Stimulated activated CD4-positive, alpha-beta T cell treated with anti-CD3 and anti-CD28 coated beads, TNF-alpha, amount 100 ng/mL, for 1 hour (primary cell): ENCODE data around the gene ENO4.

Experiments used
- DNase-seq, 3 donors: peaks; one replicate each; pipeline ENCODE4 v3.0.0-alpha.2; 2020; ENCODE audit warnings: low read depth in 3 of 3, low spot score in 1 of 3

ENO4 gene

GRCh38 chr10:116868198-116868676 is 18.9 kb downstream of the ENO4 start:
- DNase-seq: no peak

DNA sequence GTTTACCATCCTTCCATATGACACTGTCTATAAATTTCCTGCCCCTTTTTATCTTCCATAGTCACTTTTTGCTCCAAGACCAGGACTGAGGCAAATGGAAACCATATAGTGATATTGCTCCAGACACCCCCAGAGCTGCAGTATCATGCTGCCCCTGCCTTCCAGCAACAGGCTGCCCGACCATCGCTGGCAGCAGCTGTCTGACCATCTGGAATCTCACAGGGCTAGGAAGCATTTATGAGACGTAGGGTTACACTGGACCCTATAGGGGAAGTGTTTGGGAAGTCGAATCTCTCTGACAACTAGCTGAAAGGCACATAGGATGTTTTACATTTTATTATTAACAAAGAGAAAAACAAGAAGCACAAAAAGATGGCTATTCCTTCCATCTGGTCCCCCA is 19.4 kb downstream of the ENO4 start:
- no peak for DNase-seq

- DNase-seq: no peak
These were observed 21.6 kb downstream of the ENO4 start for GRCh38 chr10:116870949-116871348.

DNA sequence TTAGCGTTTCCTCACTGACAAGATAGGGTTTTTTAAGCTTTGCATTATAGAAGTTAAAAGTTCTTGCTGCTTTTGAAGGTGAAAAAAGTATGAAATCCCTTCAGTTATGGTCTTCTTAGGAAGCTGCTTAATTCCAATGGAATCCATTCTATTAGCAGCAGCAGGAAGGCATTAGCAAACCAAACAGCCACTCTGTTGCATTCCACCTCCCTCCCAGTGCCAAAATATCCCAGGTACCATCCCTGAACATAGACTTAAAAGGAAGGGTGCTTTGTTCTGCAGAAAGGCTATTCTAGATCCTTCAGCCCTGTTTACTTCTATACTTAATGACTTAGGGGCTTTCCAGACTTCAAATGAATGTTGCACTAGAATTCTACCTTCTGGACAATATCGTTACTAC is 23.8 kb downstream of the ENO4 start:
- DNase-seq: no peak

DNA sequence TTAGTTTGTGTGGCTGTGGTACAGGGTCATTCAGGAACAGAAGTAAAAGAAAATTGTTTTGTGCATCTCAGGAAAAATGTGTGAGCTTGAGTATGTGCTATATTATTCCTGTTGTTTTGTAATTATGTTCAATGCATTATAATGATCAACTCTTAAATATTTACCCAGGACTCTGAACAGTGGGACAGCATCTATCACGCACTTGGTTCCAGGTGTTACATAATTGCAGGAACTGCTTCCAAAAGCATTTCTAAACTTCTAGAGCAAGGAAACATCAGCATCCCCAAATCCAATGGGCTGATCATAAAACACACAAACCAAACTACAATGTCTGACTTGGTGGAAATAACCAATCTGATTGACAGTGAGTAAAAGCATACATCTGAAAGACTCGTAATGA is 26.6 kb downstream of the ENO4 start:
- no peak for DNase-seq

DNA sequence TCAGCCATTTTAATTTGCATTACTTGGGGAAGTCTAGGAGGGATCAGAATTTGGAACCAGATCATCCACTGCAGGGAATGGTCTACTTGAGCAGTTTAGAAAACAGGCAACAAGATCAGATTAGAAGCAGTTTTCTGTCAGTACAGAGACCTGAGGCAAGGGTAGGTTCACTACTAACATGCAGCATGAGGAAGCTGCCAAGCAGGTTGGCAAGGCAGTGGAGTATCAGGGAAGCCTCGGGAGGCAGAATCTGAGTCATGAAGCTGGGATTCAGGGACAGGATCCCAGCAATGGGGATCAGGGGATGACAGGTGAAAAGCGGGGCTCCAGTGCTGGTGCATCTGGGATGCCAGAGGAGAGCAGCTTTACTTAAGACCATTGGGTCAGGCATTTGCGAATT is 28.1 kb downstream of the ENO4 start:
- no peak for DNase-seq

- no peak for DNase-seq
These were observed 28.8 kb downstream of the ENO4 start for GRCh38 chr10:116878123-116878522.

- DNase-seq: no peak
These were observed 30.5 kb downstream of the ENO4 start for GRCh38 chr10:116879817-116880216.

DNA sequence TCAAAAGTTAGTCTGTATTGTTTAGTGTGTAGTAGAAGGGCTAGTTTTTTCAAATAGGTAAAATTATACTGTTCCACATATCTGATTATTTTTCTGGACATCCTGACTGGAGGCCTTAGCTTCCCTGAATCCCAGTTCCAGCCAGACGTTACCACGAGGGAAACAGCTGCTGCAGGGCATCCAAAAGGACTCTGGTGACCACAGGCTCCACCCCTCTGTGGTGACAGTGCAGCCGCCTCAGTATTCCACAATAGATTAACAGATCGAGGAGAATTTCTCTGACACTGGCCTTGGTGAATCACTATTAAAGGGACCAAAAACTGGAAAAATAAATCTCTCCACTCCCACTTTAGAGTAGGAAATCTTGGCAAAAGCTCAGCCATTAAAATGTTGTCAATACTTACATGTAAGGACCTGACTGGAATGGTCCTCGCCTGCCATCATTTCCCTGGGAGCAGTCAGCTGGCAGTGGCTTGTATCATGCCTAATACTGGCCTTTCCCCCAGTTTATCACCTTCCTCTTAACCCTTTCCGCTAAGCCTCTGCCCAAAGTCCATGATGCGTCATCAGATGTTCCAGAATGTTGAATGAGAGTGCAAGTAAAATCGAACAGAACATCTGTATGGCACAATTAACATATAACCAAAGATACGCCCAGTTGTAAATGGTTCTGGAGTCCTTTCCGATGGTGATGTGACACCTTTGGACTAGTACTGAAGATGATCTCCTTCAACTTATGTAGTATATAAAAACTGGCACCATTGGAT is 31.6 kb downstream of the ENO4 start:
- no peak for DNase-seq

GRCh38 chr10:116882639-116883038 is 33.3 kb downstream of the ENO4 start:
- no peak for DNase-seq

DNA sequence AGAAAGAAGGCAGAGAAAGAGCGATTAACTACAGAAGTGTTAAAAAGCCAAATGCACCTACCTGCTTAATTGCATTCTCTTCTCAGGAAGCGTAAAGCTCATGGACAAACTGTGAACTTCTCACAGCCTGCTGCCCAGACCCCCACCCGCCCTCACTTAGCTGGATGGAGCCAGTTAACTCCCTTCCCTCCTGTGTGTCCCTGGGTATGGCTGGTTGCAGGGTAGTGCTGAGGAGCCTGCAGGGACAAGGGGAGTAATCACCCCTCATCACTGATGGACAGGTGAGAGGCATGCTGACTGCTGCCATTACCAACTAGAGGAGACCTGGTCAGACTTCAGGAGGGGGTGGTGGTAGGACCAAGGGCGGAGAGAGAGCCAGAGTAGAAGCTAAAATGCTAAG is 37.5 kb downstream of the ENO4 start:
- no peak for DNase-seq

DNA sequence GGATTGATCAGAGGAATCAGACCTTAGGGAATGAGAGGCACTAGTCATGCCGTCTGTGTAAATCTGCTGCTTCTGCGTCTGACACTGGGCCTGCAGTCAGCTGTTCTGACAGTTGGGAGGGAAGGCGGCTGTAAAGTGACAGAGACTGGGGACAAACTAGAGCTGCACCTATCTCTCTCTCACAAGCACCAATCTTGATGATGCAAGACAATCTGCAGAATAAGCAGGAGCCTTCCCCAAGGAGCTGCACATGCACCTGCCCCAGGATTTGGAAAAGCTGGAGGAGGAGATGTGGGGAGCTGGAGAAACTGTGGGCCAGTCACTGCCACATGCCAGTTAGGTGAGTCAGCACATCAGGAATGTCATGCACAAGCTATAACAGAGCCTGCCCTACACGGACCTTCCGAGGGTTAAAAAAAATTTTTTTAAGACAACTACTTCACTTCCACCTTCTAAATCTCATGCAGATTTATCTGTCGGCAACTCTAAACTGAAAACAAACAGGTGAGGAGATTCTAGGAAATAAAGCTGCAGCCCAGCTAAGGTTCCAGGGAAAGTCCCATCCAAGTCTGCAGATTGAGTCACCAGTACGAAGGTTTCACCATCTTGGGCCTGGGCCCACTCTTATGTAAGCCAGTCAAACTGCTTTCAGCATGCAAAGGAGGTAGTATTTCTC is 39.2 kb downstream of the ENO4 start:
- no peak for DNase-seq

- DNase-seq: no peak
These were observed 39.8 kb downstream of the ENO4 start for GRCh38 chr10:116889066-116889465.

- no peak for DNase-seq
These were observed 41.9 kb downstream of the ENO4 start for GRCh38 chr10:116891208-116891607.

DNA sequence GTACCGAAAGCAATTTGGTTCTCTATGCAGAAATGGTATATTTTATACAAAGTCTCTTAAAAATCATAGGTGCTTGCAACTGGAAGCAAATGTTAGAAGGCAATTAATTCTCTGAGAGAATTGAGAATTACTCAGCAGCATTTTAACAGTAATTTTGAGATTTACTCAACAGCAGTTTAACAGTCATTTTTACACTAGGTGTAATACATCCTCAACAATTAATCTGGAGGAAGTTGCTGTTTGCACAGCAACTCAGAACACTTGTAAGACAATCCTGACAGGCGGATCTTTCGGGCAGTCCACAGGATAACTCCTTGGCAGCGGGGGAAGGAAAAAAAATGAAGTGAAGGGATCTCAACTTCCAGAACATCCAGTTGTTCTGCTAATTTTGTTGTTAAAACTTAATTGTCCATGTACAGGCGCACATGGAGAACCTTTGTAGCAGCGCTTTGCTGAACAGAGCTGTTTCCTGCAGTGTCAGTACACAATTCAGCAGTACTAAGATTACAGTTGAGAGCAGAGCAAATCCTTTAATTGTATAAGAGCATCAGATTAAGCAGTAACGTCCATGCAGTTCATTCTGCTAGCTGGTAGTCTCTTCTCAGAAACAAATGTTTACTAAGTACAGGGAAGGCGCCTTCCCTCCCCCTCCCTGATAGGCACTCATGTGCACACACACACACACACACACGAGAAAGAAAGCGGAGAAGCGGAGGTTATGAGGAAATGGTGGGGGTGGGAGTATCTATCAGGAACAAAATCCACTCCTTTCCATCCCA is 43.8 kb downstream of the ENO4 start:
- no peak for DNase-seq

- no peak for DNase-seq
These were observed 44.4 kb downstream of the ENO4 start for GRCh38 chr10:116893686-116894037.

DNA sequence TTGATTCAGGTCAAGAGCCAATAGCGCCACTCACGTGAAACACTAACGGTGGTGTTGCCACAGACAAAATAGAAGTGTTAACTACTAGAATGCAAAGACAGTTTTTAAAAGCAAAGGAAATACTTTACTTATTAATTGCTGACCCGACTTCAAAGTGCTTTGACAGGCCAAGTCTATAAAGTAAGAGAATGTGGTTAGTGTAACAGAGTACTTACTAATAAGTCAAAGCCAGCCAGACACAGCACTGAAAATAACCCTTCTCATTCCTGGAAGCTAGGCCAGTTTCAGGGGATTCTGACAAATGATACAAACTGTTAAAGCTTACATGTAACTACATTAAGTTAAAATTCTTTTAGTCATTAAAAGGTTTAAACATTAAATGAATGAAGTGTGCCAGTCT is 50.3 kb downstream of the ENO4 start:
- no peak for DNase-seq

DNA sequence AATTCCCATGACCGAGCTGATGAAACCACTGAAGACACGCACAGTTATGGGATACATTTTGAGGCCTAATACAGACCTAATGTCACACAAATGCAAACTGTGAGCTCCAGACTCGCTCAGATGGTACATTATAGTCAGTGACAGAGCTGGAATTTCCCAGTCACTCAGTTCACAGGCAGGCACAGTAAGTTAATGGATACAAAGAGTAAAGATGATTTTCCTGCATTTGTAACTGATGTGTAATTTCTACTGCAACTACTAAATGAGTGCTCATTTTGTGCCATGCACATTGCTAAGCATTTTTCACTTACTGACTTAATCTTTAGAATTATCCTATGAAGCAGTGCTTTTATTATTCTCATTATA is 56.5 kb downstream of the ENO4 start:
- DNase-seq: no peak

GRCh38 chr10:116907245-116907987 is 58.1 kb downstream of the ENO4 start:
- DNase-seq: no peak

DNA sequence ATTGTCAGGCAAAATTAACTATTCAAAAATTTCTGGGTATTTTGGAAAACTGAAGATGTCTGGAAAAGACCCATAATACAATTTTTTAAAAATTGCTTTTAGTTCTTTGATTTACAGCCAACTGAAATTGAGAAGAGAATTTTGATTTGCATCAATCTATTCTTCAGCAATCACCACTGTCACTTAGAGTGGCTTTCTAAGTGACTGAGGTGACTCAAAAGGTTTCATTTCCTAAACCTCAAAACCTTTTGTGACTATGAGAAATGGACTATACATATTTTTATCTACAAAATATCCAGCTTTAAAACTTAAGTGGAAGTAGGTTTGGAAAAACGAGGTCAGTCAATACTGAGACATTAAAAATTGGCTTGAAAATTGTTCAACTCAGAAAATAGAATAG is 60.0 kb downstream of the ENO4 start:
- DNase-seq: no peak

DNA sequence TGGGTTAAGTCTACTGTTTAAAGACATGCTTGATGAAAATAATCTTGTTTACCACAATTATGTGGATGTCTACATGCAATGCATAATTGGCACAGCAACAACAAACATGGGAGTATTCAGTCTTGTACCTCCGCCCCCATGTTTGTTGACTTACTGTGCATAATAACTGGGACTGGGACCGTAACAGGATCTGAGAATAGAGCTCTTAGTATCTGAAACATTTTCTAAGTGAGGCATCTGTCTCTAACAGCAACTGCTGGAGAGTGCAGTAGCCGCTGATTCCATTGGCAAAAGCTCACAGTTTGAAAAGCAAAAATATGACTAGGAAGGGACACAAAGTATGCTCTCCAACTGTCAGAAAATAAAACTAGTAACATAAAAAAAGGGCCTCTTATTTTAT is 61.6 kb downstream of the ENO4 start:
- no peak for DNase-seq
